Ovary (tissue), 3 donors: ENCODE data around the gene NDUFC2.

ENCODE experiments used
- POLR2A ChIP-seq: fragments of 450-650 bp; IDR thresholded peaks from one replicate; pipeline ENCODE4 v1.6.1; 2017; ENCODE audit warnings: antibody characterized with exemption, mild to moderate bottlenecking, moderate library complexity
- TF ChIP-seq, protein P1 (sequence below), 3 donors: fragments of 450-650 bp in 2 of 3; fragments of 200-600 bp in 1 of 3; IDR thresholded peaks; one replicate each; pipeline versions ENCODE4 v1.5.1 to v1.8.0; 2016 to 2022; ENCODE audit warnings: antibody characterized with exemption in 3 of 3, mild to moderate bottlenecking in 1 of 3
- donor health status: DM: no; HTN: no; CAD: no.

- TF ChIP-seq, protein P1, sequence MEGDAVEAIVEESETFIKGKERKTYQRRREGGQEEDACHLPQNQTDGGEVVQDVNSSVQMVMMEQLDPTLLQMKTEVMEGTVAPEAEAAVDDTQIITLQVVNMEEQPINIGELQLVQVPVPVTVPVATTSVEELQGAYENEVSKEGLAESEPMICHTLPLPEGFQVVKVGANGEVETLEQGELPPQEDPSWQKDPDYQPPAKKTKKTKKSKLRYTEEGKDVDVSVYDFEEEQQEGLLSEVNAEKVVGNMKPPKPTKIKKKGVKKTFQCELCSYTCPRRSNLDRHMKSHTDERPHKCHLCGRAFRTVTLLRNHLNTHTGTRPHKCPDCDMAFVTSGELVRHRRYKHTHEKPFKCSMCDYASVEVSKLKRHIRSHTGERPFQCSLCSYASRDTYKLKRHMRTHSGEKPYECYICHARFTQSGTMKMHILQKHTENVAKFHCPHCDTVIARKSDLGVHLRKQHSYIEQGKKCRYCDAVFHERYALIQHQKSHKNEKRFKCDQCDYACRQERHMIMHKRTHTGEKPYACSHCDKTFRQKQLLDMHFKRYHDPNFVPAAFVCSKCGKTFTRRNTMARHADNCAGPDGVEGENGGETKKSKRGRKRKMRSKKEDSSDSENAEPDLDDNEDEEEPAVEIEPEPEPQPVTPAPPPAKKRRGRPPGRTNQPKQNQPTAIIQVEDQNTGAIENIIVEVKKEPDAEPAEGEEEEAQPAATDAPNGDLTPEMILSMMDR (IDR thresholded peaks at IDR 0.05), result no peak
- no peak for TF ChIP-seq POLR2A
Measured at GRCh38 chr11:78109081-78110015, 29.7 kb upstream of the NDUFC2 start.
